ENCODE results near the gene SOCS3.
A peak's percentile ranks its signal among the peaks of the same experiment; 100 is the strongest.
"Not testable (repeated sequence)": the region's sequence is repeated elsewhere in the genome, so short reads cannot be mapped to it uniquely, and the experiment has no call there.

Gene SOCS3

DNA sequence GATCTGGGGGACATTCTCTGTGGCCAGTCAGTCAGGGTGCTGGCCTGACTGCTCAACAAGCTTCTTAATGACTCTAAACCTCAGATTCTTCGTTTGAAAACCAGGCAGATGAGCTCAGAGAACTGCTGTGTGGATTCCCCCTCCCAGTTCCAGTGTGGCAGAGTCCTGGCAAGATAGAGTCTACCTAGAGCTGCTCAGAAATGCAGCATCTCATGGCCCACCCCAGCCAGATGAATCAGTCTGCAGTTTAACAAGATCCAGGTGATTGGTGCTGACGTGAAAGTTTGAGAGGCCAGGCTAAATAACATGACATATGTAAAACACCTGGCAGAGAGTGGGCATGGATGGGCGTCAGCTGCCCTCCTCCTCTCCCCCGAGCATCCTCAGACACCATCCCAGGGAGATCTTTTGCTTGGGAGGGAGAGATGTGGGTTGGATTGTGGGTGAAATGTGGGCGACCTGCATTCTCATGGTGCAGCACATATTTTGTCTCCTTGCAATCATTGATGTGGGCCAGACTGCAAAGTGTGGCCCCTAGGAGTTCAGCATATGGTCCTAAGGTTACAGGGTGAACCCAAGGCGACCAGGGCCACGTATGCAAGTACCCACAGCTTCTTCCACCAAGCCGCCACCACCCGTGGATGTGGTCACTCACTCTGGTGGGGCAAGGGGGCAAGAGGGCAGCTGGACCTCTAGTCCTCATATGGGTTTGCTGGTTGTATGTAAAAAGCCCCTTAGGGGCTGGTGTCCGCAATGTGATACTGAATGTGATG lies 19.5 kb downstream of the SOCS3 start:
- in situ Hi-C loops (cut with MboI; ENCODE audit: low pct_unique_long_range_greater_than_20kb, low sequenced_read_pairs), result no loop called here
- DNase-seq, result no peak

- in situ Hi-C loops (cut with MboI; ENCODE audit: low pct_unique_long_range_greater_than_20kb, low sequenced_read_pairs), result no loop called here
- DNase-seq, result no peak
These were observed 21.2 kb downstream of the SOCS3 start for GRCh38 chr17:78338486-78339259.

DNA sequence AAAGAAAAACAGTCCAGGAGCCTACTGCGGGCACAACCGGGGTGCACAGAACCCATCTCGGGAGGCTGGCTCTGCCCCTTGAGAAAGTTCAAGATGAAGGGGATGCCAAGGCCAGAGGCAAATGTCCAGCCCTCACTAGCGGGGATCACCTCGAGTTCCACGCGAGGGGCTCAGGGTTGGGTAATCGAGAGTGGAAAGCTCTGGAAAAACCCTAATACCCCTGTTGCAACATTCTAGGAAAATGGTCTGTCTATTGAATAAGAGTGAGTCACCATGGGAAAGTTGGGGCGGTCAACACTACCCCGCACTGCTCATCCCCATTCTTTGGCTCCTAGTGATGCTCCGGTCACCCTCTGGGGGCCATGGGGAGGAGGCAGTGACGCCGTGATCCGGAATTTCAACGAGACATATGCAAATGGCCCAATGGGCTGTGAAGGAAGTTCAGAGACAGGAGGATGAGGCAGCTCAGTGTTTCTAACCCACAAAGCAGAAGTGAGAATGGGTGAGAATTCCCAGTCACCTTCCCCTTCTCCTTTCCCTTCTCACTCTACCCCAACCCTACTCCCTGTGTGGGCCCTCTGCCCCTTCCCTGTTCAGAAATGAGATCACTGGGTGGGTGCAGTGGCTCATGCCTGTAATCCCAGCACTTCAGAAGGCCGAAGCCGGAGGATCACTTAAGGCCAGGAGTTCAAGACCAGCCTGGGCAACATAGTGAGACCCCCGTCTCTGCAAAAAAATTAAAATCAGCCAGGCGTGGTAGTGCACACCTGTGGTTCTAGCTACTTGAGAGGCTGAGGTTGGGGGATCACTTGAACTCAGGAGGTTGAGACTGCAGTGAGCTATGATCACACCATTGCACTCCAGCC lies 22.4 kb downstream of the SOCS3 start:
- DNase-seq, result peak; percentile 54
- in situ Hi-C loops (cut with MboI; ENCODE audit: low pct_unique_long_range_greater_than_20kb, low sequenced_read_pairs), result no loop called here

- in situ Hi-C loops (cut with MboI; ENCODE audit: low pct_unique_long_range_greater_than_20kb, low sequenced_read_pairs), result no loop called here
- no peak for DNase-seq
These were observed 24.7 kb downstream of the SOCS3 start for GRCh38 chr17:78335209-78335608.

- in situ Hi-C loops (cut with MboI; ENCODE audit: low pct_unique_long_range_greater_than_20kb, low sequenced_read_pairs), result no loop called here
- DNase-seq, result no peak
These were observed 26.9 kb downstream of the SOCS3 start for GRCh38 chr17:78332991-78333390.

DNA sequence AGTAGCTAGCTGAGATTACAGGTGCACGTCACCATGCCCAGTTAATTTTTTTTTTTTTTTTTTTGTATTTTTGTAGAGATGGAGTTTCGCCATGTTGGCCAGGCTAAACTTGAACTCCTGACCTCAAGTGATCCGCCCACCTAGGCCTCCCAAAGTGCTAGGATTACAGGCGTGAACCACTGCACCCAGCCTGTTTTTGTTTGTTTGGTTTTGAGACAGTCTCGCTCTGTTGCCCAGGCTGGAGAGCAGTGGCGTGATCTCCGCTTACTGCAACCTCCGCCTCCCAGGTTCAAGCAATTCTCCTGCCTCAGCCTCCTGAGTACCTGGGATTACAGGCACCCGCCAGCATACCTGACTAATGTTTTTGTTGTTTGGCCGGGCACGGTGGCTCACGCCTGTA lies 28.5 kb downstream of the SOCS3 start:
- in situ Hi-C loops (cut with MboI; ENCODE audit: low pct_unique_long_range_greater_than_20kb, low sequenced_read_pairs); DNase-seq: not testable (repeated sequence)

DNA sequence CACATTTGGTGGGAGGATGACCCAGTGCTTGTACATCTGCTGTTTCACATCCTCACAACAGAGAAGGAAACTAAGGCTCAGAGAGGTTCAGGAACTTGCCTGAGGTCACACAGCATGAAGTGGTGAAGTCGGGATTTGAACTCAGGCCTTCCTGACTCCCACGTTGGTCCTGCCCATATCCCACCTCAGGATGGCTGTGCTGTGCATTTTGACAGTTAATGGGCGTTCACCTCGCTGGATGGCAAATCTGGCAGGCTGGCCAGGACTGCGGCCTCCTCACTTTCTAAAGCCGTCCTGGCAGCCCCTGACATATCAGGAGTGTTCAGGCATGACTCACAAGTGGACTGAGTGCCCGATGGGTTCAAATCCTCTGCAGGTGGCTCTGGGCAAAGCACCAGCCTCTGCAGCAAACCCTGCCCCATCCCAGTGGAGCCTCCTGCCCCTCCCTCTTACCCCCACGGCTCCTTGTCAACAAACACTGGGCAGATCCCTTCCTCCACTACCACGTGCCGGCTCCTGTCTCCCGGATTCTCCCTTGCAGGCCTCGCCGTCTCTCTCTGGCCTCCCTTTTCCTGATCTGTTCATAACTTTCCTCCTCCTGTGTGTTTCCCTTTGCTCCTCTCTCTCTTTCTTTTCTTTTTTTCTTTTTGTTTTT lies 29.2 kb downstream of the SOCS3 start:
- in situ Hi-C loops (cut with MboI; ENCODE audit: low pct_unique_long_range_greater_than_20kb, low sequenced_read_pairs), result no loop called here
- no peak for DNase-seq

GRCh38 chr17:78329263-78330059 lies 30.4 kb downstream of the SOCS3 start:
- DNase-seq, result peak; percentile 32
- in situ Hi-C loops (cut with MboI; ENCODE audit: low pct_unique_long_range_greater_than_20kb, low sequenced_read_pairs), result no loop called here

DNA sequence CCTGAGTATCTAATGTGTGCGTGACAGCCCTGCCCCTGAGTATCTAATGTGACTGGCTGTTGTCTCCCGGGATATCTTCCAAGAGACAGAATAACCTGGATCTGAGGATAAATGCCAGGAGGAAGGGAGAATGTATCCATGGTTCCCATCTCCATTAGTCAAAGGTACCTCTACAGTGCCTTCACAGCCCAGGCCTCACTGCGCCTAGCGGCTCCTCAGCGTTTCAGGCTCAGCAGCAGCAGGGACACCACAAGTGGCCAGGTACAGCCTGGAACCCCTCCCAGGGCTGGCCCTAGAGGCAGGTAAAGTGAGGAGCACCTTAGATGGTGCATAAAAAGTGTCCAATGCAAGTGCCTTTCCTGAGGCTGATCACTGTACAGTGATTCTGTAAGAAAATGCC lies 32.0 kb downstream of the SOCS3 start:
- in situ Hi-C loops (cut with MboI; ENCODE audit: low pct_unique_long_range_greater_than_20kb, low sequenced_read_pairs), result no loop called here
- no peak for DNase-seq

- no peak for DNase-seq
- in situ Hi-C loops (cut with MboI; ENCODE audit: low pct_unique_long_range_greater_than_20kb, low sequenced_read_pairs), result no loop called here
These were observed 34.7 kb downstream of the SOCS3 start for GRCh38 chr17:78325076-78325687.

DNA sequence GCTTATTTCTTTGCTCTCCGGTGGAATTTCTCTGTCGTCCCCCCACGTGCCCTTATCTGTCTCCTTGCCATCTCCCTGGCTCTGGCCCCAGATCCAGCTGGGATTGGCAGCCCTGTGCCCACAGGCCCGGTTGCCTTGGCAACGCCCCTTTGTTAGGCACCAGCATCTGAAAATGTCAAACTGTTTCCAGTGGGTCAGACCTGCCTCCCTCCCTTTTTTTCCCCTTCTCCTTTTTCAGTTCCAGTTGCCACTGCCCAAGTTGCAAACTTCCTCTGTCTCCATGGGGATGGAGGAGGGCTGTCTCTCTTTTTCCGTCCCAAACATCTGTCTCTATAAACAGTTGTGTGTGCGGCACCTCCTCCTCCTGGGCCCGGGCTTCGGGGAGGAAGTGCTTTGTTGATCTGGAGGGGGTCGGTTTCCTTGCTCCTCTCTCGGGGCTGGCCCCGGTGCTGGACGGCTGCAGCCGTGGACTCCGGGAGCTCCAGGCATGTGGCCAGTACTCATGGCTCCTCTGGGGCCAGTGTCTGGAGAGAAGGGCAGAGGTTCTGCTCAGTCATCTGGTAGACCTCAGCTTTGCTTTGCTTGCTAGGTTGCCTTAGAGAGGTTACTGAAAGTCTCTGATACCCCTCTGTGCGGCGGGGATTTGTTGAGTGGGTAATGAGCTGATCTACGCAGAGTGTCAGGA lies 35.3 kb downstream of the SOCS3 start:
- DNase-seq, result peak; percentile 98
- in situ Hi-C loops (cut with MboI; ENCODE audit: low pct_unique_long_range_greater_than_20kb, low sequenced_read_pairs), result no loop called here

GRCh38 chr17:78323826-78324390 lies 36.0 kb downstream of the SOCS3 start:
- DNase-seq, result no peak

DNA sequence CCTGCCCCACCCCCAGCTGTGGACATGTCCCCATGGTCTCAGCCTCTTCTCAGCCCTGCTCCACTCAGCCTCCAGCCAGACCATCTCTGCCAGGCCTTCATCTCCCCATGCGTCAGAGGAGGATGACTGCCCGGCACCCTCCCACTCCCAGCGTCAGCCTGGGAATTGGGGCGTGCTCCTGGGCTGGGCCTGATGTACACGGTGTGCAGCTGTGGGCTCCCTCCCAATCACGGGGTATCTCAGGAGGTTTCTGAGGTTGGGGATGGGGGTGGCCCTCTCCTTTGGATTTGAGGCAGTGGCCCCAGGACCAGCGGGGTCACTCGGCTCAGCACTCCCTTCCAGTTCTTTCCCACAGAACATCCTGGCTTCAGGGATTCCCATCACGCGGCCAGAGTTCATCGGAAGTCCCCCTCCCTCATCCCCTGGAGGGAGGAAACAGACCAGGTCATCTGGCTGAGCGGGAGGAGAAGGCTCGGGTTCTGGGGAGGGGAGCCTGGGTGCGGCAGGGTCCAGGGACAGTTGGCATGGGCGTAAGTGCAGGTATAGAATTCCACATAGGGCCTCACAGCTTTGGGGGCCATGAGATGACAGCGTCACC lies 36.9 kb downstream of the SOCS3 start:
- in situ Hi-C loops (cut with MboI; ENCODE audit: low pct_unique_long_range_greater_than_20kb, low sequenced_read_pairs), result no loop called here
- DNase-seq, result no peak

More at GRCh38 chr17:78323826-78324390, 36.0 kb downstream of the SOCS3 start:
- in situ Hi-C loops (cut with MboI; ENCODE audit: low pct_unique_long_range_greater_than_20kb, low sequenced_read_pairs), result no loop called here

GRCh38 chr17:78322327-78322857 lies 37.5 kb downstream of the SOCS3 start:
- DNase-seq, result no peak
- in situ Hi-C loops (cut with MboI; ENCODE audit: low pct_unique_long_range_greater_than_20kb, low sequenced_read_pairs), result no loop called here

DNA sequence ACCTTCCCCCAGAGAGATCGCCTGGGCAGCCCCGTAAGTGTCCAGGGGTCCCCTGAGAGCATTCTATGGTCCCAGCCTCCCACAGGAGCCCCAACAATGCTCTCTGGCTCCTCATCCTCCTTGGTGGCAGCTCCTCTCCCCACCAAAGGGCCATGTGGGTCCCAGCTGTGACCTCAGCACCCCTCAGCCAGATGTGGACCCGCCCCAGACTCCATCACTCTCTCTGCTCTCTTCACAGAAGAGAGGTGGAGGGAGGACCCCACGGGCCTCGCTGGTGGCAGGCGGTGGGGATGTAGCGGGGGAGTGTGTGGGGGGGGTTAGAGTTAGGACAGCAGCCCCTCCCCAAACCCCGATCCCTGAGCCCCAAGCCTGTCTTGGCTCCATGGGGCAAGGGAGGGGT lies 41.0 kb downstream of the SOCS3 start:
- DNase-seq, result no peak
- in situ Hi-C loops (cut with MboI; ENCODE audit: low pct_unique_long_range_greater_than_20kb, low sequenced_read_pairs), result no loop called here

DNA sequence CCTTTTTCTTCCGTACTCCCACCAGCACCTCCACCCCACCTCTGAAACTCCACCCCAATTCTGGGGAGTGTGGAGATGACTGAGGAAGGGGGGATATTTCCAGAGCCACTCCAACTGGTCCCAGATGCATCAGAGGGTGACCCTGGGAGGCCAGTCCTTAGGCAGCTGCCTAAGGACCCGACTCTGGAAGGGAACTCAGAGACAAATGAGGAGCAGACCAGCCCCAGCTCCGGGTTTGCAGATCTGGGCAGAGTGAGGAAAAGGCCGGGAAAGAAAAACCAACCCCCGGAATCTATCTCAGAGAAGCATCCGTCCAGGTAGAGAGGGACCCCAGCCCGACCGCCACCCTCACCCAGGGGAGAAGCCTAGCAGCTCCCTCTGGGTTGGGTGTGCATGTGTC lies 41.5 kb downstream of the SOCS3 start:
- in situ Hi-C loops (cut with MboI; ENCODE audit: low pct_unique_long_range_greater_than_20kb, low sequenced_read_pairs), result no loop called here
- DNase-seq, result no peak
